IPS DF 4.7 (cell line): ENCODE measurements around the gene PSMC4.
"Not testable (repeated sequence)": the region's sequence is repeated elsewhere in the genome, so short reads cannot be mapped to it uniquely, and the experiment has no call there.

Experiments
- DNase-seq: peaks from one replicate; pipeline ENCODE4 v3.0.0-alpha.2; 2013; ENCODE audit warnings: low spot score; ENCODE audit errors: extremely low read depth

Gene PSMC4

GRCh38 chr19:39943586-39943985 lies 27.4 kb upstream of the PSMC4 start:
- DNase-seq = no peak

GRCh38 chr19:39946532-39946931 lies 24.4 kb upstream of the PSMC4 start:
- no peak for DNase-seq

DNA sequence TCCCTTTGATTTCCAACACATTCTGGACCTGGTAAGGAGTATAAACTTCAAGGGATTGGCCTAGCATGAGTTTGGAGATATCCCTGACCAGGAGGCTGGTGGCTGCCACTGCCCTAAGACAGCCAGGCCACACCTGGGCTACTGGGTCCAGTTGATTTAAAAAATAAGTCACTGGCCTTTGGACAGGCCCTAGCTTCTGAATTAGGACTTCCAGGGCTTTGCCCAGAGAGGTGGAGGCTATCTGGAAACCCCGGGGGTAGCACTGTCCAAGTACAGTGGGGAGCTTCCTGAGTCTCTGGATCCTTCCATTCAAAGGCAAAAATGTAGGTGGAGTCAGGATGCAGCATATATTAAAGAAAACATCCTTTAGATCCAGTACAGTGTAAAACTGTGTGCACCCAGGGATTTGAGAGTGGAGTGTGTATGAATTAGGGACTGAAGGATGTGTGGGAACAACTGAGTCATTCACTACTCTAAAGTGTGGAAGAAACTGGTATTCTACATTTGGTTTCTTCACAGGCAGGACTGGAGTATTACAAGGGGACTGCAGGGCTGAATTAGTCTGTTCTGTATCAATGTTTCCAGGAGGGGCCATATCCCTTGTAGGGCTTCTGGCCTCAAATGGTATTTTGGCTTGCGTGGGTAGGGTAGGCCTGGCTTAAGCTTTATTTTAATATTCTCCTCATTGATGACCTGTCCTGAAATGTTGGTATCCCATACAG lies 21.8 kb upstream of the PSMC4 start:
- no peak for DNase-seq

GRCh38 chr19:39951065-39951650 lies 19.8 kb upstream of the PSMC4 start:
- no peak for DNase-seq

GRCh38 chr19:39951686-39952085 lies 19.3 kb upstream of the PSMC4 start:
- DNase-seq = no peak

GRCh38 chr19:39953915-39954314 lies 17.1 kb upstream of the PSMC4 start:
- no peak for DNase-seq

- DNase-seq = not testable (repeated sequence)
Observed at GRCh38 chr19:39957886-39958285, 13.1 kb upstream of the PSMC4 start.

- DNase-seq = not testable (repeated sequence)
Observed at GRCh38 chr19:39958942-39959341, 12.0 kb upstream of the PSMC4 start.

DNA sequence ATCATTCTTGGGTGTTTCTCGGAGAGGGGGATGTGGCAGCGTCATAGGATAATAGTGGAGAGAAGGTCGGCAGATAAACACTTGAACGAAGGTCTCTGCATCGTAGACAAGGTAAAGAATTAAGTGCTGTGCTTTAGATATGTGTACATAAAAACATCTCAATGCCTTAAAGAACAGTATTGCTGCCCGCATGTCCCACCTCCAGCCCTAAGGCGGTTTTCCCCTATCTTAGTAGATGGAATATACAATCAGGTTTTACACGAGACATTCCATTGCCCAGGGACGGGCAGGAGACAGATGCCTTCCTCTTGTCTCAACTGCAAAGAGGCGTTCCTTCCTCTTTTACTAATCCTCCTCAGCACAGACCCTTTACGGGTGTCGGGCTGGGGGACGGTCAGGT lies 11.6 kb upstream of the PSMC4 start:
- DNase-seq = not testable (repeated sequence)

DNA sequence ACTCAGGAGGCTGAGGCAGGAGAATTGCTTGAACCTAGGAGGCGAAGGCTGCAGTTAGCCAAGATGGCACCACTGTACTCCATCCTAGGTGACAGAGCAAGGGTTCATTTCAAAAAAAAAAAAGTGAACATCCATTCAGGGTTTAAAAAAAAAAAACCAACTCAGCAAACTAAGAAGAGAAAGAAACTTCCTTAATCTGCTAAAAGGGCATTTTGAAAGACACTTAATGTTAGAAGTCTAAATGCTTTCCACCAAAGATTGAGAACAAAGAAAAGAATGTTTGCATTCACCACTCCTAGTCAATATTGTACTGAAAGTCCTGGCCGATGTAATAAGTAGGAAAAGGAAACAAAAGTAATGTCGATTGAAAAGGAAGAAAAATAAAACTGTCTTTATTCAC lies 7.1 kb upstream of the PSMC4 start:
- DNase-seq = no peak

DNA sequence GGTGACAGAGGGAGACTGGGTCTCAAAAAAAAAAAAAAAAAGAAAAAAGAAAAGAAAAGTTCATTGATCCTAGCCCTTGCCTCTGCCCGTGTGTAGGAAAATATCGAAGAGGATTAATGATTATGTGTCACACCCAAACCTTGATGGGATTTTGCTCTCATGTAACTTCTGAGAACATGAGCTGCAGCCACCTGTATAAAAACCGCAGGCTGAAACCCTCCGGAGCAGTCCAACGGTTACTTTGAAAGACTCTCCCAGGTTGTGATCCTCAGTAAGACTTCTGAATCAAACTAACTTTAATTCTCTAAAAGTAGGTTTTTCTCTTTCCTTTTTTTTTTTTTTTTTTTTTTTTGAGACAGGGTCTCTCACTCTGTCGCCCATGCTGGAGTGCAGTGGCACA lies 4.3 kb upstream of the PSMC4 start:
- DNase-seq = no peak

GRCh38 chr19:39967561-39967960 lies 3.4 kb upstream of the PSMC4 start:
- no peak for DNase-seq

DNA sequence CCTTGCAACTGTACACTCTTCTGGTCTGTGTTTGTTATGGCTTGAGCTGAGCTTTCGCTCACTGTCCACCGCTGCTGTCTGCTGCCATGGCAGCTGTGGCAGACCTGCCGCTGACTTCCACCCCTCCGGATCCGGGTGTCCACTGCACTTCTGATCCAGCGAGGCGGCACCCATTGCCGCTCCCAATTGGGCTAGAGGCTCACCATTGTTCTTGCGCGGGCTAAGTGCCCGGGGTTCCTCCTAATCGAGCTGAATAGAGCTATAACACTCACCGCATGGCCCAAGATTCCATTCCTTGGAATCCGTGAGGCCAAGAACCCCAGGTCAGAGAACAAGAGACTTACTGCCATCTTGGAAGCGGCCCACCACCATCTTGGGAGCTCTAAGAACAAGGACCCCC lies 2.2 kb upstream of the PSMC4 start:
- no peak for DNase-seq

DNA sequence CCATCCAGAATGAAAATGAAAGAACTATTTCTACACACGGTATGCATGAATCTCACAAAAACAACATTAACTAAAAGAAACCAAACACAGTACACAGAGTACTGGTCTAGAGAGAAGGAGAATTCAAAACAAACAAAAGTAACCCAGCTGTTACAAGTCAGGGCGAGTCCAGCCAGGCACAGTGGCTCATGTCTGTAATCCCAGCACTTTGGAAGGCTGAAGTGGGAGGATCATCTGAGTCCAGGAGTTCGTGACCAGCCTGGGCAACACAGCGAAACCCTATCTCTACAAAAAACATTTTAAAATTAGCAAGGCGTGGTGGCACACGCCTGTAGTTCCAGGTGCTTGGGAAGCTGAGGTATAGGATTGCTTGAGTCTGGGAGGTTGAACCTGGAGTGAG lies 1.7 kb upstream of the PSMC4 start:
- DNase-seq = no peak

- no peak for DNase-seq
Observed at GRCh38 chr19:39969681-39970424, 1.1 kb upstream of the PSMC4 start.

GRCh38 chr19:39970425-39970674 lies 615 bp upstream of the PSMC4 start:
- DNase-seq = no peak

DNA sequence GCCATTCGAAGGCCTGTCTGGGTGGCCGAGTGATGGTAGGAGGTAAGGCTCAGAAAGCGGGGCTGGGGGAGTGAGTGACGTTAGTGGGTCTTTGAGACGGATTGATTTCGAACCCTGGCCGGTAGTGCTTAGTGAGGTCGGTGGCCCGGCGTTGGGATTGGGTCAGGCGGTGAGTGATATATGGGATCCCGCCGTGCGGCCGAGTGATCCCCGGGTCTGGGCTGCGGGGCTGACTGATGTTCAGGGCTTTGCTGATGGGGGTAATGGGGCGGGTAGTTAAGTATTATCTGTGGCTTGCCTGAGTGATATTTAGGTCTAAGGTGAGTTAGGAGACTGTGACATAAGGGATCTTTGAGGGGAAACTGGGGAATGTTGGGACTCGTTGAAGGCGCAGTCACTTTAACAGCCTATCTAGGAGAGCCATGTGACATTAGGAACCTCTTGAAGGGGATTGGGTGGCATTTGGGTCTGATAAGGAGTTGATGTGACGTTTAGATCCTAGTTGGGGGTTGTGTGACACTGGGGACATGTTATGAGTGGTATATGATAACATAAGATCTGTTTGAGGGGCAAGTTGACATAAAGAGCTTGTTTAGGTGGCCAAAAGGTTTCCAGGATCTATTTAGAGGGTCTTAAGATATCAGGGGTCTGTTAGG lies 543 bp downstream of the PSMC4 start:
- no peak for DNase-seq

- no peak for DNase-seq
Observed at GRCh38 chr19:39974377-39975155, 3.6 kb downstream of the PSMC4 start.

- no peak for DNase-seq
Observed at GRCh38 chr19:39982883-39983282, 11.9 kb downstream of the PSMC4 start.

DNA sequence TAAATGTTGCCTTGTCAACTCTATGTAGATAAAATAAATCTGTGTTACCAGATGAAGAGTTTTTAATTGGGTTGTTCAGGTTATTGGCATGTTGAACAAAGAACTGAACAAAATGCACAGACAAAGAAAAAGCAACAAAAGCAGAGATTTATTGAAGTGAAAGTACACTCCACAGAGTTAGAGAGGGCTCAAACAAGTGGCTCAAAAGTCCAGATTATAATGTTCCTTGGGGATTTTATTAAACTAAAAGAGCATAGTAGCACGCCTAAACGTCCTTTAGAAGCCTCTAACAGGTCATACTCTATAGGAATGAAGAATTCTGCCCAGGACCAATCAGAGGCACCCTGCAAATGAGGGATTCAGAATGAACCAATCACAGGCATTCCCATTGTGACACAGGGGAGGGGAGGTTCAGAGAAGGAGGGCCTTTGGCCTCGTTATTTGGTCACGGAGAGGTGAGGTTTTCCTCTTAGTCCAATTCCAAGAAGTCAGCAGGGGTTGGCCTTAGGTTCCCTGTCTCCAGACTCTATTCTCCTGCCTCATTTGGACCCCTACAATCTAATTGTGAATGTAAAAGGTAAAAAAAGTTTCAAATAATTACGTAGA lies 12.8 kb downstream of the PSMC4 start:
- DNase-seq = no peak

DNA sequence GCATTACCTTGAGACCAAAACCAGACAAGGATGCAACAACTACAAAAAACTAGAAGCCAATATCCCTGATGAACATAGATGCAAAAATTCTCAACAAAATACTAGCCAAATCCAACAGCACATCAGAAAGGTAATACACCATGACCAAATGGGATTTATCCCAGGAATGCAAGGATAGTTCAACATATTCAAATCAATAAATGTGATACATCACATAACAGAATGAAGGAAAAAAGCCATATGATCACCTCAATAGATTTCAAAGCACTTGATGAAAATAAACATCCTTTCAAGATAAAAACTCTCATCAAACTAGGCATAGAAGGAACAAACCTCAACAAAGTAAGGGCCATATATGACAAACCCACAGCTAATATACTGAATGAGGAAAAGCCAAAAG lies 15.7 kb downstream of the PSMC4 start:
- DNase-seq = no peak
